Heart left ventricle (tissue), 16 donors: ENCODE results near the gene SHROOM3. TPM values are rescaled to one million over a fixed set of nuclear protein-coding genes. Genes with fewer than 3 reads are reported as not detected.
A peak's percentile ranks its signal among the peaks of the same experiment; 100 is the strongest.

Source experiments
- ATAC-seq, 4 donors: fragments of 200-7000 bp; cut with Tn5 transposase; one replicate each; pipeline ENCODE4 v1.9.1; 2020 to 2022; ENCODE audit warnings: moderate library complexity in 4 of 4, mild to moderate bottlenecking in 3 of 4, moderate number of reproducible peaks in 1 of 4
- DNase-seq, 5 donors: peaks; one replicate each; pipeline ENCODE4 v3.0.0-alpha.2; 2020
- H3K27ac ChIP-seq, 12 donors: fragments of 200-600 bp; sonication (generic) in 4 of 12; one replicate each; pipeline versions ENCODE4 v1.5.0 to v1.8.0; 2016 to 2022; ENCODE audit warnings: mild to moderate bottlenecking in 2 of 12
- H3K27me3 ChIP-seq, 9 donors: fragments of 200-600 bp; sonication (generic) in 2 of 9; one replicate each; pipeline versions ENCODE4 v1.5.1 to v1.8.0; 2016 to 2022; ENCODE audit warnings: mild to moderate bottlenecking in 3 of 9
- H3K36me3 ChIP-seq, 9 donors: fragments of 200-600 bp; sonication (generic) in 2 of 9; one replicate each; pipeline versions ENCODE4 v1.5.0 to v1.8.0; 2018 to 2022; ENCODE audit warnings: mild to moderate bottlenecking in 2 of 9
- H3K4me1 ChIP-seq, 12 donors: fragments of 200-600 bp; sonication (generic) in 4 of 12; one replicate each; pipeline versions ENCODE4 v1.5.0 to v1.8.0; 2016 to 2022; ENCODE audit warnings: mild to moderate bottlenecking in 3 of 12
- H3K4me3 ChIP-seq, 12 donors: fragments of 200-600 bp; sonication (generic) in 4 of 12; one replicate each; pipeline versions ENCODE4 v1.5.0 to v1.8.0; 2017 to 2022; ENCODE audit warnings: mild to moderate bottlenecking in 9 of 12, moderate library complexity in 4 of 12
- H3K9me3 ChIP-seq, 12 donors: fragments of 200-600 bp; sonication (generic) in 4 of 12; one replicate each; pipeline versions ENCODE4 v1.5.0 to v1.8.0; 2016 to 2022; ENCODE audit warnings: mild to moderate bottlenecking in 1 of 12
- CTCF ChIP-seq, 12 donors: fragments of 200-600 bp; sonication (generic) in 4 of 12; IDR thresholded peaks; one replicate each; pipeline versions ENCODE4 v1.5.0 to v1.8.0; 2018 to 2022; ENCODE audit warnings: antibody characterized with exemption in 12 of 12, mild to moderate bottlenecking in 5 of 12
- POLR2A ChIP-seq, 2 donors: fragments of 450-650 bp; IDR thresholded peaks; one replicate each; pipeline ENCODE4 v1.6.1; 2017; ENCODE audit warnings: antibody characterized with exemption in 2 of 2, mild to moderate bottlenecking in 2 of 2, moderate library complexity in 2 of 2
- WGBS, 4 donors: extraction: QIAGEN DNeasy Blood & Tissue Kit in 2 of 4; methylation state at CpG; one replicate each; pipeline versions ENCODE4 v1.1.5 to v1.1.7; 2013 to 2018; 5-methylcytosine and 5-hydroxymethylcytosine counted together
- intact Hi-C, 10 donors: fragments of 100-400 bp; cut with DNase I; formaldehyde crosslinking; loops; one replicate each; pipeline versions ENCODE4 v1.11.1 to v1.14.2; 2022
- polyA plus RNA-seq, 2 donors: library from polyadenylated mRNA; stranded (reverse); fragments of 200-250 nt; gene quantifications; one replicate each; pipeline ENCODE4 v1.2.3, GENCODE V29; 2013
- total RNA-seq, 9 donors: library from RNA; depleted of rRNA in 2 of 9; stranded (reverse); fragments of >200 nt in 2 of 9; fragmentation: NEBNext Ultra II Directional in 3 of 9; extraction: Animal tissue kit (Norgen Biotek cat#: 25700) in 3 of 9; gene quantifications; one replicate each; pipeline versions ENCODE4 v1.1.0 to v1.2.4, GENCODE V29; 2016 to 2023
- donor health status: ischemic (EF 13 %, LVEDD 7.1; RV severe dilation, severe dysfunction).
- donor health status: healthy with polysubstance abuse.
- donor health status: DM: no; HTN: yes; CAD: no.
- donor health status: DM: no; HTN: no; CAD: no.
- donor health status: ischemic (EF 25% LVEDD 6.9; RV normal size, moderate dysfunction).
- donor health status: ischemic (EF 25% LVEDD 5.7; RV mildly dilated, moderate dysfunction).
- donor health status: healthy.
- donor health status: DM: yes; HTN: yes; CAD: no.
- donor health status: ischemic (EF 35%, LVEDD 5.7; RV mildly dilated, moderate dysfunction).
- donor health status: nonischemic (EF 11% LVEDD 7.7; RV severe dilation, severe dysfunction).
- donor health status: DM: yes; HTN: yes; CAD: no.
- donor health status: PGD.
- donor health status: ischemic (EF 29% LVEDD 5.4; RV normal size, mild dysfunction).
- donor health status: nonischemic (EF 23%, LVEDD 6.1; RV moderate dilation, normal function).

Gene SHROOM3
- total and polyA plus RNA-seq, 11 donors = 4.6 to 38.5 (median 20.3) TPM

GRCh38 chr4:76673362-76673761 lies 238.3 kb downstream of the SHROOM3 start:
- no peak for ATAC-seq

GRCh38 chr4:76674983-76675382 lies 240.0 kb downstream of the SHROOM3 start:
- 92 to 97% (median 94%) methylated on average over 3 of the region's 3 CpGs for WGBS, 4 donors
- Histone ChIP-seq H3K4me3 (no peak overlapping the region), H3K9me3 (no peaks in the 10 kb centered on the region), H3K36me3 (no peaks in the 10 kb centered on the region), H3K27ac (no peak overlapping the region), H3K4me1 (peaks cover 0 to 6% (median 0%) of the 10 kb centered on the region in 12 donors), H3K27me3 (no peaks in the 10 kb centered on the region)
- no peak for TF ChIP-seq POLR2A (IDR thresholded peaks at IDR 0.05)
- no peak for TF ChIP-seq CTCF (IDR thresholded peaks at IDR 0.05)
- DNase-seq (no peak), ATAC-seq (no peak)
- intact Hi-C loops = no loop called here

More at GRCh38 chr4:76673362-76673761, 238.3 kb downstream of the SHROOM3 start:
- Histone ChIP-seq H3K27me3 (no peaks in the 10 kb centered on the region), H3K4me3 (no peak overlapping the region), H3K4me1 (peaks cover 0 to 6% (median 0%) of the 10 kb centered on the region in 12 donors), H3K27ac (no peak overlapping the region), H3K9me3 (no peaks in the 10 kb centered on the region), H3K36me3 (no peaks in the 10 kb centered on the region)
- DNase-seq = no peak
- TF ChIP-seq CTCF (IDR thresholded peaks at IDR 0.05) = no peak
- TF ChIP-seq POLR2A (IDR thresholded peaks at IDR 0.05) = no peak
- intact Hi-C loops = no loop called here
- WGBS, 4 donors = 95 to 98% (median 97%) methylated on average over 1 of the region's 1 CpG

GRCh38 chr4:76677571-76678326 lies 242.7 kb downstream of the SHROOM3 start:
- H3K27me3 ChIP-seq = no peaks in the 10 kb centered on the region
- intact Hi-C loops = no loop called here
- DNase-seq = no peak
- peaks cover 0 to 12% (median 3%) of the 10 kb centered on the region in 12 donors for H3K4me1 ChIP-seq
- 72 to 84% (median 79%) methylated on average over 7 of the region's 7 CpGs for WGBS, 4 donors
- TF ChIP-seq CTCF (IDR thresholded peaks at IDR 0.05) (no peak), POLR2A (IDR thresholded peaks at IDR 0.05) (no peak)
- no peak for ATAC-seq
- no peaks in the 10 kb centered on the region for H3K36me3 ChIP-seq
- no peaks in the 10 kb centered on the region for H3K9me3 ChIP-seq
- H3K27ac ChIP-seq = peak overlapping the region in 1 of 12 donors; percentile 31
- H3K4me3 ChIP-seq = no peak overlapping the region

GRCh38 chr4:76679691-76680090 lies 244.7 kb downstream of the SHROOM3 start:
- Histone ChIP-seq H3K27me3 (peaks cover 0 to 9% (median 0%) of the 10 kb centered on the region in 9 donors), H3K4me3 (no peak overlapping the region), H3K9me3 (no peaks in the 10 kb centered on the region), H3K36me3 (no peaks in the 10 kb centered on the region), H3K27ac (no peak overlapping the region), H3K4me1 (peaks cover 0 to 16% (median 3%) of the 10 kb centered on the region in 12 donors)
- ATAC-seq = peak in 1 of 4 donors; percentile 48
- DNase-seq = no peak
- 55 to 66% (median 62%) methylated on average over 4 of the region's 4 CpGs for WGBS, 4 donors
- TF ChIP-seq CTCF (IDR thresholded peaks at IDR 0.05) (no peak), POLR2A (IDR thresholded peaks at IDR 0.05) (no peak)
- intact Hi-C loops = no loop called here
